ENCODE results near the gene PRKCD. TPM values are rescaled to one million over a fixed set of nuclear protein-coding genes. Genes with fewer than 3 reads are reported as not detected.

PRKCD gene
- total and polyA plus RNA-seq, 2 of the 4 experiments (the other 2 are of a cell fraction): 4.3 to 19.0 TPM

GRCh38 chr3:53159156-53160060 lies 1.6 kb upstream of the PRKCD start:
- ATAC-seq (ENCODE audit: low read depth): no peak
- no peak overlapping the region for H4K8ac ChIP-seq (ENCODE audit: low read depth in 2 of 2, low read length in 2 of 2)
- H4K20me1 ChIP-seq (ENCODE audit: insufficient read depth, low read length): 0 out of 2 replicates have a peak, but pooled peaks cover 9% of the 10 kb centered on the region
- H3K36me3 ChIP-seq (ENCODE audit: control insufficient read depth, insufficient read depth, low read length): no peaks in the 10 kb centered on the region
- H3K9me3 ChIP-seq (ENCODE audit: control insufficient read depth, insufficient read depth, low read length): no peaks in the 10 kb centered on the region
- H4K5ac ChIP-seq (ENCODE audit: low read depth, low read length): no peak overlapping the region
- intact Hi-C loops (cut with micrococcal nuclease) (loop anchor here (2.0 kb wide), 1 partner anchor 37 kb away; no protein-coding TSS in a partner anchor), in situ Hi-C loops (cut with MboI; ENCODE audit: low sequenced_read_pairs) (no loop called here), dilution Hi-C loops (cut with HindIII; ENCODE audit: low sequenced_read_pairs, unreplicated experiment) (no loop called here)
- TF ChIP-seq ELK1 (IDR thresholded peaks at IDR 0.05; ENCODE audit: borderline replicate concordance, low read depth, low read length) (no peak), POLR2A (IDR thresholded peaks at IDR 0.05; ENCODE audit: low read depth, low read length) (no peak), RAD21 (IDR thresholded peaks at IDR 0.05; ENCODE audit: low read length) (no peak)
- peaks cover 8% of the 10 kb centered on the region for H3K9me1 ChIP-seq (ENCODE audit: insufficient read depth, low read length)
- H2BK5ac ChIP-seq (ENCODE audit: low read depth, low read length, poor library complexity, severe bottlenecking): no peak overlapping the region
- no peak overlapping the region for H2AFZ ChIP-seq (replicated peaks; ENCODE audit: low read length, poor library complexity)
- H3K27me3 ChIP-seq (ENCODE audit: control insufficient read depth, insufficient read depth, low read length): peaks cover 30% of the 10 kb centered on the region
- no peak overlapping the region for H4K91ac ChIP-seq (ENCODE audit: insufficient read depth, low read depth, low read length)
- BruUV-seq (replicated peaks): no TSS peak
- no peak overlapping the region for H3K14ac ChIP-seq (replicated peaks; ENCODE audit: low read depth, low read length)
- H3K23ac ChIP-seq (ENCODE audit: low read depth, low read length): no peak overlapping the region
- H3K27ac ChIP-seq (ENCODE audit: insufficient read depth, low read length): no peak overlapping the region
- ChIA-PET POLR2A (ENCODE audit: unreplicated experiment) (no interaction called here), CTCF (no interaction called here)
- peaks cover 21% of the 10 kb centered on the region; the same call in 1 of the 2 replicates for H3K4me1 ChIP-seq (ENCODE audit: control insufficient read depth, insufficient read depth, low read length)
- no peak overlapping the region for H2BK20ac ChIP-seq (ENCODE audit: low read depth, low read length)
- 50% methylated on average over 1 of the region's 9 CpGs; no CpG with 5 or more reads in 1 of the 2 experiments for WGBS, 2 experiments (ENCODE audit: extremely low coverage in 2 of 2, insufficient read length in 1 of 2)
- no peak overlapping the region for H3K4ac ChIP-seq (ENCODE audit: low read depth, low read length)
- H3K18ac ChIP-seq (ENCODE audit: low read depth, low read length): no peak overlapping the region
- DNase-seq: no peak
- H2AK5ac ChIP-seq (ENCODE audit: low read depth, low read length): no peak overlapping the region
- no peak overlapping the region for H3K4me2 ChIP-seq (ENCODE audit: low read depth, low read length)
- no peak overlapping the region for H2BK120ac ChIP-seq (ENCODE audit: low read depth, low read length)
- no peak overlapping the region for H3K9ac ChIP-seq (ENCODE audit: low read depth, low read length)
- H3K4me3 ChIP-seq (ENCODE audit: insufficient read depth, low read depth, low read length): no peak overlapping the region
- H3K56ac ChIP-seq (ENCODE audit: extremely low read depth, insufficient read depth, low read length): no peak overlapping the region
- no peak overlapping the region for H2BK15ac ChIP-seq (ENCODE audit: low read depth, low read length)
- H3K79me1 ChIP-seq (ENCODE audit: low read depth in 1 of 2, low read length in 2 of 2): peaks cover 10 to 26% of the 10 kb centered on the region in 2 experiments; a peak in 3 of 4 replicates
- peak overlapping the region; percentile 48 for H2AK9ac ChIP-seq (replicated peaks; ENCODE audit: low read depth, low read length, poor library complexity)

Measured in IMR-90 (cell line).